IPS-NIHi7 (cell line): ENCODE data around the gene SLC7A4.
A peak's percentile ranks its signal among the peaks of the same experiment; 100 is the strongest.
"Not testable (repeated sequence)": the region's sequence is repeated elsewhere in the genome, so short reads cannot be mapped to it uniquely, and the experiment has no call there.

Source experiments
- DNase-seq: peaks from one replicate; pipeline ENCODE4 v3.0.0; 2012; ENCODE audit warnings: mixed read lengths; ENCODE audit errors: extremely low spot score

SLC7A4 gene

DNA sequence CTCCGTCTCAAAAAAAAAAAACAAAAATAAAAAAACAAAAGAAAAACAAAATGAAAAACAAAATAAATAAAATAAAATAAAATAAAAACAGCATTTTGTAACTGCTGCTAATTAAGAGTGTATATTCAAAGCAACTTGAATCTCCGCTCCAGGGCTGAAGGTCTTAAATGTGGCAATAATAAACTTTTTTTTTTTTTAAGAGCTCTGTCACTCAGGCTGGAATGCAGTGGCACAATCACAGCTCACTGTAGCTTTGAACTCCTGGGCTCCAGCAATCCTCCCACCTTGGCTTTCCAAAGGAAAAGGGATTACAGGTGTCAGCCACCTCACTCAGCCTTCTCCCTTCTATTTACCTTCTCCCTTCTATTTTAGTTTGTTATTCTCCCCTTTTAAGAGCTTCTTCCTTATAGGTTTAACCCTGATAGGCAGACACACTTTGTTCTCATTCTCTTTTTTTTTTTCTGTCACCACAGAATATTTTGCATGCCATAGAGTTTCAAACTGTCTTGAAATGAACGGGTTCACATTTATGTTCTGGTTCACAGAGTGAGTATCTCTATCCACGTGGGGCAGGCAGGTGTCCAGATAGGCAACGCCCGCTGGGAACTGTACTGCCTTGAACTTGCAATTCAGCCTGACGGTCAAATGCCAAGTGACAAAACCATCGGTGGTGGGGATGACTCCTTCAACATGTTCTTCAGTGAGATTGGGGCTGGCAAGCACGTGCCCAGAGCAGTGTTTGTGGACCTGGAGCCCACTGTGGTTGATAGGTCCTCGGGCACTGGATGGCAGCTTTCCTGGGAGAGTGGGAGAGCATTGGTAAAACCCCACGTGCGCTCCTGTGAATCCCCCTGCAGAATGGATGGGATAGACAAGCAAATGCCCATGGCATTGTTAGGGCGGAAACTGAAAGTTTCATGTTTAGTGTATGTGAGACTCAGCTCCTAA lies 32.8 kb upstream of the SLC7A4 start:
- DNase-seq, result no peak

DNA sequence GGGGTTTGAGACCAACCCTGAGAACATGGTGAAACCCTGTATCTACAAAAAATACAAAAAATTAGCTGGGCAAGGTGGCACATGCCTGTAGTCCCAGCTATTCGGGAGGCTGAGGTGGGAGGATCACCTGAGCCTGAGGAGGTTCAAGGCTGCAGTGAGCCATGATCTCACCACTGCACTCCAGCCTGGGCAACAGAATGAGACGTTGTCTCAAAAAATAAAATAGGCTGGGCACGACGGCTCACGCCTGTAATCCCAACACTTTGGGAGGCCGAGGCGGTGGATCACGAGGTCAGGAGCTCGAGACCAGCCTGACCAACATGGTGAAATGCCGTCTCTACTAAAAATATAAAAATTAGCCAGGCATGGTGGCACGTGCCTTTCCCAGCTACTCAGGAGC lies 32.1 kb upstream of the SLC7A4 start:
- not testable (repeated sequence) for DNase-seq

DNA sequence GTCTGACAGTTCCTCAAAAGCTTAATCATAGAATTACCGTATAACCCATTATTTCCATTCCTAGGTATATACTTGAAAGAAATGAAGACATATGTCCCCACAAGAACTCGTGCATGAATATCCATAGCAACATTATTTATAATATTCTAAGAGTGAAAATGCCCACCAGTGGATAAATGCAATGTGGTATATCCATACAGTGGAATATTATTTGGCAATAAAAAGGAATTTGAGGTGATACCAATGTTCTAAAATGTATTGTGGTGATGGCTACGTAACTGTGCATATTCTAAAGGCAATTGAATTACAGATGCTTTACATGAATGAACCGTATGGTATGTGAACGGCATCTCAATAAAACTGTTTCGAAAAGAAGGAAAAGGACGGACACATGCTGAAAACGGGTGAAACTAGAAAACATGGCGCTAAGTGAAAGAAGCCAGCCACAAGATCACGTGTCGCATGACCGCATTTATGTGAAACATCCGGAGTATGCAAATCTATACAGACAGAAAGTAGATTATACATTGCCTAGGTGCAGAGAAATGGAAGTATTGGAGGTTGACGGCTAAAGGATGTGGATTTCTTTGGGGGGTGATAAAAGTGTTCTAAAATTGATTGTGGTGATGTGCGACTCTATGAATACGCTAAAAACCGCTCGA lies 29.4 kb upstream of the SLC7A4 start:
- DNase-seq, result not testable (repeated sequence)

DNA sequence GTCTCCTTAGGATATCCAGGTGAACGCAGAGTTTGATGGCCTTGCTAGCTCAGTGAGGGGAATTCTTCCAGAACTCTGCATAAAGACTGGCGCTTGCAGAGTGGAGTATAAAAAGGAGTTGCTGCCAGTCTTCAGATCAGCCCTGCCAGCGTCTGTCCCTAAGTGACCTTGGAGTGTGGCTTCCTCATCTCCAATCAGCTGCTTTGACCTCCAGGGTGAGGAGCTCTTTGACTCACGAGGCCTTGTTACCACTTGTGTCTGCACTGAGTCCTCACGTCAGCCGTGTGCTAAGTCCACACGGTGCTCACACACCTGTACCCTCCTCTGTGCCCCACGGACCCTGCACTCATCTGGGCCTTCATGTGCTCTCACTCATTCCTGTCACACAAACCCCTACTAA lies 28.0 kb upstream of the SLC7A4 start:
- not testable (repeated sequence) for DNase-seq

DNA sequence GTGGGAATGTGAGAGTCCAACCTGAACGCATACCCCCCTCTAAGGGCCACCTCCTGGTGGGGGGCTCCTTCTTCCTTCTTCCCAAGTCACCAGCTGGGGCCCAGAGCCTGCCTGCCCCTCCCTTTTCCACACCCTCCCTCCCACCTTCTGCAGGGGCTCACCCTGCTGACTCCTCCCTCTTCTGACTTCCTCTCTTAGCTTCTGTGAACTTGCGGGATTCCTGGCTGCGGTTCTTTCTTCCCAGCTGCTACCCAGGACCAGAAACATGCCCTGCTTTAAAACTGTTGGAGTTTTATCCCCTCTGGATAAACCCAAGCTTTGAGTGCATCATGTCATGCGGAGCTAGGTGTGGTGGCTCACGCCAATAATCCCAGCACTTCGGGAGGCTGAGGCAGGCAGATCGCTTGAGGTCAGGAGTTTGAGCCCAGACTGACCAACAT lies 23.5 kb upstream of the SLC7A4 start:
- peak; percentile 65 for DNase-seq

DNA sequence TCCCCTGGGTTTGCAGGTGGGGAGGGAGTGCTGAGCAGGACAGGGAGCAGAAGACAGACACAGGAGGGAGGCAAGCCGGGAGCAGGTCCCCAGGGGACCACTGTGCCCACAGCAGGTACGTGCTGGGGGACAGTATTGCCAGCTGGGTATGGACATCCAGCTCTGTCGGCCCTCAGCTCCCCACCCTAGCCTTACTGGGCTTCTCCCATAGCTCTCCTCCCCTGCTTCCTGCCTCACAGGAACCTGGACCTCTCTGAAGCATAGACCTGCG lies 23.1 kb upstream of the SLC7A4 start:
- DNase-seq, result no peak

DNA sequence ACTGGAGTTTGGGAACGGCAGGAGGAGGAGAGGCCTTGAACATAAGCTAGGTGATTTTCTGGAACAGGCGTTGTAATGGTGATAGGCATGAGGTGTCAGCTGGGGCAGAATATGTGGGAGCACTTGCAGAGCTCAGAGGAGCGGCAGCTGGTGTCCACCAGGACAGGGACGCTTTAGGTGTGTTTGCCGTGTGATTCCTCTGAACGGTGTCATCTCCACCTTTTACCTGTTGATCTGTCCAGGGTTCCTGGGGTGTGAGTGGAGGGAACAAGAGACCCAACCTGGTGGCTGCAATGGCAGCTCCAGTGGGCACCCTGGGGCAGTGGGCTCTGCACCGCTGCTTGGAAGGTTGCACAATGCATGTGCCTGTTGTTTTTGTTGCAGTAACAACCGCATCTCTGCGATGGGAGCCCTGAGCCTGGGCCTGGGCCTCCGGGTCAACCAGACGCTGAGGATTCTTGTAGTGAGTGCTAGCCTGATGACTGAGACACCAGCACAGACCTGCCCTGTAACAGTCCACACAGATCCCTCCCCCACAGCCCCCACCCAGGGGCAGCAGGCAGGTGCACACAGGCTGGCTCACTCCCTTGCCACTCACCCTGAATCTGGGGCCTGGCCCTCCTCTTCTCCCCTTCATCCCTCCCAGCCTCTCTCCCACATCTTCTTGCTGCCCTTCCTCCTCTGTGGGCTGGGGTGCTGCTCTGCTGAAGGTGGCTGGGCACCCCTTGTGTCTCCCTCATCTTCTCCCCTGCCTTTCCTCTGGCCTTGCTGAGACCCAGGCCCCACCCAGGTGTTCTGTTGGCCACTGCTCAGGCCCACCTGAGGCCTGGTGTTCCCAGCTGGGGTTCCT lies 22.6 kb upstream of the SLC7A4 start:
- DNase-seq, result peak; percentile 7

DNA sequence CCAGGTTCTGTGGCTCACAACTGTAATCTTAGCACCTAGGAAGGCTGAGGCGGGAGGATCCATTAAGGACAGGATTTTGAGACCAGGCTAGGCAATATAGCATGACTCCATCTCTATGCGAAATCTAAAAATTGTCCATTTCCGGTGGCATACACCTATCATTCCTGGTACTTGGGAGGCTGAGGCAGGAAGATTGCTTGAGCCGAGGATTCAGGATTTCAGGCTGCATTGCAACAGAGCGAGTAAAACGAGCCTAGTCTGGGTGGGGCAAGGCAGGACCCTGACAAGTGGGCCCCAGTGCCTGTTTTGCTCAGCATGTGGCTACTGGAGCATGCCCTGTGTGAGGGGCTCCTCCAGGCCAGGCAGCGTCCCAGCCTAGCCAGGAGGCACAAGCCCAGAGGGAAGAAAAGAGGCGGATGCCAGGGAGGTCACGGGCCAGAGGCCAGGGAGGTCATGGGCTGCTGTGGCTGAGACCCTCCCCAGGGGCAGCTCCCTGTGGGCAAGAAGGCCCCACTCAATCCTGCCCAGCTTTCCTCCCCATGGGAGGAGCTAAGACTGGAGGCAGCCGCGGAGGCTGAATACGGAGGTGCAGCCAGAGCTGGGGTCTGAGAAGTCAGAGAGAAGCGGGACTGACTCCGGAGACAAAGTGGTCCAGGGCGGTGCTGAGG lies 21.8 kb upstream of the SLC7A4 start:
- peak; percentile 12 for DNase-seq

DNA sequence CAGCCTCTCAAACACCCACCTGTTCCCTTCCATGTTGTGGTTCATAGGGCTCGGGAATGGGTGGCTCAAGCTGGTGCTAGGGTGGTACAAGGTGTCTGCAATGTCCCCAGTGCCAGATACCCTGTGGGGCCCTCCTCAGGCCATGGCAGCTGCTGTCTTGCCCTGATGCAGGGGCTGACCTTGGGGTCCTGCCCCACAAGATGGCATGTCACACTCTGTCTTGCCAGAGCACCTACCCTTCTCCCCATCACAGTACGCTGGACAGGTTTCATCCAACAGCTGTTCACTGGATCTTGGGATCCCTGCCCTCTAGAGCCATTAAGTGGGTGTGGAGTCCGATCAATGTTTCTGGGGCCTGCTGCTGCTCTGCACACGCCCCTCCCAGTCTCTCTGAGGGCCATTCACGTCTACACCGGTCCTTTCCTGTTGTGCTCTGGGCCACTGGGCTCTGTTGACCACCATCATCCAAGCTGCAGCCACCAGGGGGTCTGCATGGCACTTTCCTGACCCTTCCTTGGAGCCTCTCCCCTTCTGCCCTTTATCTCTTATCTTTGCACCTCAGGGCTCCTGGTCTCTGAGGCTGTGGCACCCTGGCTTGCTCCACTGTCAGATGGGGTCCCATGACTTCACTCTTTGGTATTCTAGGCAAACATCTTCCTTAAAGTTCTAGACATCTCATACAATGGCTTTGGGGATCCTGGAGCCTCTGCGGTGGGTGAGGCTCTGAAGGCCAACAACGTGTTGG lies 20.5 kb upstream of the SLC7A4 start:
- no peak for DNase-seq

DNA sequence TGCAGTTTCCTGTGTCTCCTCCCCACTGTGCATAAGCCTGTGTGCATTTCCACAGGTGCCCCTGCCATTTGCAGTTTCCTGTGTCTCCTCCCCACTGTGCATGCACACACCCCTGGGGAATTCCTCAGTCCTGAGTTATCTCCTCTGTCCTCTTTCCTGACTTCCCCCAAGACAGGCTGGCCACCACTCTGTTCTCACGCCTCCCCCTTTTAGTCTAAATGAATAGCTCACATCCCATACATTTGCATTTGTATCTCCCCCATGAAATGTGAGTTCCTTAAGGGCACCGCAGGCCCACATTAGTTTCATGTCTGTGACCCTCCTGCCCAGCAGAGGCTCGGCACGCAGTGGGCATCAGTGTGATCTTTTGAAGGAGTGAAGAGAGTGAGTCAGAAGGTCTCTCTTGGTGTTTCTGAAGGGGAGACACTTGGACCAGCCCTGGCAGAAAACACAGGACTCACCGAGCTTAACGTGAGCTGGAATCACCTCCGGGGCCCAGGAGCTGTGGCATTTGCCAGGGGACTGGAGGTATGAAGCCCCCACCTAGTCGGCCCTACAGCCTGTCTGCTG lies 19.6 kb upstream of the SLC7A4 start:
- no peak for DNase-seq

DNA sequence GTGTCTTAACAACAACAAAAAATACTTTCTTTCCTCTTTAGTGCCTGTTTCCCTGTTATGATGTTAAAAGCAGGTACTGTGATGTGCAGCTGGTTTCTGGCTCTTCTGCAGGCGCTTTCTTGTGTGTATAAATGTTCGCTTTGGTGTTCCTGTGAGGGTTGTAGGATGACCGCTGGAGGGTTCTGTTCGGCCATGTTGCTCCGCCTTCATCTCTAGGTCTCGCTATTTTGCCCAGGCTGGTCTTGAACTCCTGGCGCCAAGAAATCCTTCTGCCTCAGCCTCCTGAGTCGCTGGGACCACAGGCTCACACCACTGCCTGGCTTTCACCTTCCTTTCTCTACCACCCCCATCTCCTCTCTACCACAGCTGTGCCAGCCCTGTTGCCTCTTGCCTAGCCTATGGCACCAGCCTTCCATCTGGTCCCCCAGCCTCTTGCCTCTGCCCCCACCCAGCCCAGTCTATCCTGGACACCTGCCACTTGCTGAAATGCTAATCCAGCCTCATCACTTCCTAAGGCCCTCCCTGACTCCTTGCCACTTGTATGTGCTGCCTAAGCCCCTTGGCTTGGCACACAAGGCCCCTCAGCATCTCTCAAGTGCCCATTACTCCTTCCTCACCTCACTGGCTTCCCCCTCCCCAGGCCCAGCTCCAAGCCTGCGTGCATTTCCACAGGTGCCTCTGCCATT lies 18.9 kb upstream of the SLC7A4 start:
- DNase-seq, result no peak

DNA sequence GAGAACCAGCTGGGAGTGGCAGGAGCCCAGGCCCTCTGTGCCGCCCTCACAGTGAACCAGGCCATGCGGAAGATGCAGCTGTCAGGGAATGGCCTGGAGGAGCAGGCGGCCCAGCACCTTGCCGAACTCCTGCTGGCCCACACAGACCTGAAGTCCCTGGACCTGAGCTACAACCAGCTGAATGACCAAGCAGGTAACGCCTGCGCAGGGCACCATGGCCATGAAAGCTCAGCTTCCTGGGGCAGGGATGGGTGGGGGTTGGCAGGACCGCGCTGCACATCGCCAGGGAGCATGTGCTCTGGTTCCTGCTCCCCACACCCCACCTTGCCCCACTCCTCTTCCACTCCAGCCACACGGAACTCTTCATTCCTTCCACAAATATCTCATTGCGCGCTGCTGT lies 16.6 kb upstream of the SLC7A4 start:
- DNase-seq, result not testable (repeated sequence)

DNA sequence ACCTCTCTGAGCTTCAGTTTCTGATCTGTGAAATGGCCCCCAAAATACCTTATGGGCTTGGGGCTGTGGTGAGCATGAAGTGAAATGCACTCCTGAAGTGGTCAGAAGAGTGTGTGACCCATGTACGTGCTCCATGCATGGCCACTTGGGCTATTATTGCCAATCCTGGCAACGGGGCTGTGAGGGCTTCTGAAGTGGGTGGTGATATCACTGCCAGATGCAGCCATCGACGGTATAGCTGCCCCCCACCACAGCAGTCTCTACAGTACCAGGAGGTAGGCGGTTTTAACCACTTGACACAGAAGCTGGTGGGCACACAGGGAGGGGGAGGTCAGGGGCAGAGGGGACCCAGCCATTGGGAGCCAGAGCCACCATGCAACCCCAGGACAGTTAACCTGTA lies 16.1 kb upstream of the SLC7A4 start:
- DNase-seq, result not testable (repeated sequence)

DNA sequence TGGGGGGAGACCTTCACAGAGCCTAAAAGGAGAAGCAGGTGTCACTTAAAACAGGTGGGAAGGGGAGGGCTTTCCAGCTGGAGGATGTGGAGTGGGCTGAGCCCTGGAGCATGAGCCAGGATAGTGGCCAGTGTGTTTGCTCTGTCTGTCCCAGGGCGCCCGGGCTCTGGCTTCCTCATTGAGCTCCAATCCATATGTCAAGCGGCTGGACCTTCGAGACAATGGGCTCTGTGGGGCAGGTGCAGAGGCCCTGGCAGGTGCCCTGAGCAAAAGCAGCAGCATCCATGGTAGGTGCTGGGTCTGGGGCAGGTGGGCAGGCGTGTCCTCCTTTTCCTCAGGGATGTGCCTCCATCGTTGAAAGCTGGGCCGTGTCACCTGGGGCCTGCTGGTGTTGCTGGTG lies 15.4 kb upstream of the SLC7A4 start:
- DNase-seq, result no peak

DNA sequence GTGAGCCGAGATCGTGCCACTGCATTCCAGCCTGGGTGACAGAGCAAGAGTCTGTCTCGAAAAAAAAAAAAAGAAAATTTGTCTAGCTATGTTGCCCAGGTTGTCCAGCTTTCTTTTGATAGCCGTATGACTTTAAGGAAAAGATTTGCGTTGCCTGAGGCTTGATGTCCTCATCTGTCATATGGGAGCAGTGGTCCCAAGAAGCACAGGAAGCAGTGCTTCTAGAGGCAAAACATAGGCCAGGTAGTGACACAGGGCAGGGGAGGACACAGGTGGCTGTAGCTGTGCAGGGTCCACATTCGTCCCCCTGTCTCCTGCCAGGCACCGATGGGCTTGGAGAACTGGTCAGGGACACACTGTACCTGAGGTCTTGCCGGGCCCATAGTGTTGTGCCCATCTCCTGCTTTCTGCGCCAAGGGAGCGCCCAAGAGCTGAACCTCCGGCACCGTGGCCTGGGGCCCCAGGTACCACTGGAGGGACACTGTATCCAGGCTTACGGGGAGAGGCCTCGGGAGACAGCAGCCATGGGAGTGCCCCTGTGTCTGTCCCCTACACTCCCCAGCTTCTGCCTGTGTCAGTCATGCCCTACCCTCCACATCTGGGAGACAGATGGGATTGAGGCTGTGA lies 14.8 kb upstream of the SLC7A4 start:
- no peak for DNase-seq

DNA sequence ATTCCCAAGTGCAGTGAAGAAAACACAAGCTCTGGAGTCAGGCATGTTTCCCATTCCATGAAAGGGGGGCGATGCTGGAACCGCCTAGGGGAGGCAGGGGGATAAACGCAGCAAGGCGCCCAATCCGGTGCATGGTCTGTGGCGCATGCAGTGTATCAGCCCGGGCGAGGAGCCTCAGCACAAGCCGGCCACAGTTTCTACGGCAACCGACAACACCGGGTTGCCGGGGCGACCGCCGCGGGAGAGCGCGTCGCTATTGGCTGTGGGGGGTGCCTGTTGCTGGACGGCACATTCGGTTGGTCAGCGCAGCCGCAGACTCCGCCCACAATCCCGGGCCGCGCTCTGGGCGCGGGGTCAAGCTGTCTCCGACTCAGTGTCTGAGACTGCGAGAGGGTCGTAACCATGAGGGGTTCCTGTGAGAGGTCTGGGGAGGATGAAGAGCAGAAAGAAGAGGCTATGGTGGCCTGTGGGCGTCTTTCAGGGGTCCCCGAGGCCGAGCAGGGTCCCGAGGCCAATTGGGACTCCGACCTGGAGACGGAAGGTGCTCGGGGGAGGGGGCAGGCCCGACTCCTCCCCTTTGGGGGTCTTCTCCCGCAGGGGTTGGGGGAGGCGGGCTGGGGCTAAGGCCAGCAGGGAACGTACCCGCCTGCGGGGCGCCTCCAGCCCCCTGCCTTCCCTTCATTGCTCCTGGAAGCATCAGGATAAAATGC lies 13.4 kb upstream of the SLC7A4 start, which contains the start of gene LRRC74B:
Gene LRRC74B (plus strand): TSS at position 362 of the 710 bp plus-strand sequence. CDS start 41 bp downstream, at position 403.
- peak; percentile 100 for DNase-seq

DNA sequence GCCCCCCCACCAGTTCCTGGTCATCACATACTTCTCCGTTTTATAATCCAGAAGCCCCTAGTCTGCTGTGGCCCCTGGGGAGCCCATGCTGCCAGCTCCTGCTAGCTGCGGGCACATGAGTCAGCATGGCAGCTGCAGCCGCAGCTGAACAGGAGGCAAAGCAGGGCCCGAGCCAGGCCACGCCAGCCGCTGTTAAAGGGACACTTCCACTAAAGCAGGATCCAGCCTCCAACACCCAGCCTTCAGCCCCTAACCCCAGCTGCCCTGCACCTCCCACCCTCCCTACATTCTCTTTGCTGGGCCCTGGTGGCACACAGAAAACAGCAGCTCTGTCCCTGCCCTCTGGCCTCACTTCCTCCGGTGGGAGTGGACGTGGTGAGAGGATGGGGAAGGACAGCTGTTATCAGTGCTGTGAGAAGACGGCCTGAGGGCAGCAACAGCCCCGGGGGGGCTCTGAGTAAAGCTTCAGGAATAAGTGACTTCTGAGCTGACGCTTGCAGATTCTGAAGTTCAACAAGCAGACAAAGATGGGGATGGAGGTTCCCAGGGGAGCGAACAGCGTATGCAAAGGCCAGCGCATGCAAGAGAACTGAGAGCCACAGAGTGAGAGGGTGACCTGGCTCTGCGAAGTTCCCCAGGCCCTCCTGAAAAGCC lies 12.7 kb upstream of the SLC7A4 start:
- no peak for DNase-seq

DNA sequence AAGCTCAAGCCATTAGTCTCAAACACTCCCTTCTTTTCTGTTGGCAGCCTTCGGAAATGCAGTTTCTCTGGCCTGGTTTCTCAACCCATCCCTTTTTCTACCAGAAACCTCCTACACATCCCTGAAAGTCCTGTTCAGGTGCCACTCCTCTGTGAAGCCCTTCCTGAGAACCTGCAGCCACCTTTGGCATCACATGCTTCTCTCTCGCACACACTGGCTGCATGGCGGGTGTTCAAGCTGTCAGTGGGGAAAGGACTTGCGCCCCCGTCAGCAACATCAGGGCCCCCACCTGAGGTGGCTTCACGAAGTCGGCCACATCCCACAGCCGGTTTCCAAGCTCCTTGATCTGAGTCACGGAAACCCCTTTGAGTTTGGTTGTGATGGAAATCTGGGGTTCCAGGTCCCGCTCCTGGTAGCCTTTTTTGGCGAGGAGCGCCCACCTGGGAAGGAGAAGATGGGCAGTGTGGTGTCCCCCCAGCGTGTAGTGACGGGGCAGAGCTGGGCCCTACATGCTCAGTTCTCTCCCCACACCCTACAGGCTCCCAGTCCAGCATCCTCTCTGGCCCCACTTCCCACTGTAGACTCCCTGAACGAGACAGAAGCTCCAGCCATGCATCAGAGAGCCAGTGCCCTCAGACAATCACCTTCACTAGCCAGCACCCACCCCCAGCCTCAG lies 11.6 kb upstream of the SLC7A4 start:
- DNase-seq, result peak; percentile 4
